Small intestine (tissue), 16 donors: ENCODE measurements around the gene UNC13D. TPM values are rescaled to one million over a fixed set of nuclear protein-coding genes. Genes with fewer than 3 reads are reported as not detected.

Experiments used
- DNase-seq, 2 donors: peaks; one replicate each; pipeline versions ENCODE4 v3.0.0 to v3.0.0-alpha.2; 2013
- FAIRE-seq: peaks from 2 replicates; lab custom pipeline; 2012; peaks lifted over from hg19 to GRCh38; lab: Jason Lieb, UNC
- H3K27ac ChIP-seq, 3 donors: one replicate each; pipeline ENCODE4 v1.5.1; 2013; ENCODE audit warnings: low read length in 2 of 3, mild to moderate bottlenecking in 2 of 3, control low read depth in 1 of 3, inconsistent platforms in 1 of 3, low read depth in 1 of 3, moderate library complexity in 1 of 3
- H3K27me3 ChIP-seq, 3 donors: one replicate each; pipeline ENCODE4 v1.6.1; 2013; ENCODE audit warnings: low read length in 3 of 3, inconsistent platforms in 1 of 3; ENCODE audit not compliant: control insufficient read depth in 3 of 3, insufficient read depth in 3 of 3
- H3K36me3 ChIP-seq, 3 donors: one replicate each; pipeline ENCODE4 v1.6.1; 2013; ENCODE audit warnings: low read length in 3 of 3, inconsistent platforms in 1 of 3, low read depth in 1 of 3, mild to moderate bottlenecking in 1 of 3, moderate library complexity in 1 of 3; ENCODE audit not compliant: control insufficient read depth in 3 of 3, insufficient read depth in 2 of 3
- H3K4me1 ChIP-seq, 3 donors: one replicate each; pipeline ENCODE4 v1.6.1; 2013; ENCODE audit warnings: low read length in 2 of 3, inconsistent platforms in 1 of 3, low read depth in 1 of 3, mild to moderate bottlenecking in 1 of 3, moderate library complexity in 1 of 3; ENCODE audit not compliant: control insufficient read depth in 3 of 3, insufficient read depth in 2 of 3
- H3K4me3 ChIP-seq, 3 donors: one replicate each; pipeline ENCODE4 v1.5.1; 2013; ENCODE audit warnings: low read length in 3 of 3, control low read depth in 1 of 3, inconsistent platforms in 1 of 3, low read depth in 1 of 3, mild to moderate bottlenecking in 1 of 3, moderate library complexity in 1 of 3
- H3K9me3 ChIP-seq, 2 donors: one replicate each; pipeline ENCODE4 v1.6.1; 2013; ENCODE audit warnings: low read depth in 1 of 2, low read length in 1 of 2; ENCODE audit not compliant: control insufficient read depth in 2 of 2, insufficient read depth in 1 of 2
- whole genome bisulfite sequencing, 3 donors: extraction: QIAGEN DNeasy Blood & Tissue Kit; methylation state at CpG; one replicate each; pipeline ENCODE4 v1.1.7; 2013; 5-methylcytosine and 5-hydroxymethylcytosine counted together
- long read RNA-seq, 10 donors: transcript quantifications; one replicate each; lab custom pipeline, GENCODE V29; 2026
- polyA plus RNA-seq, 4 donors: library from polyadenylated mRNA; stranded (reverse) in 3 of 4; unstranded in 1 of 4; fragments of 200-250 nt in 3 of 4; fragments of 120-200 nt in 1 of 4; gene quantifications; one replicate each; pipeline versions ENCODE4 v1.2.1 to v1.2.3, GENCODE V29; 2013
- donor health status: healthy with polysubstance abuse.
- donor health status: control.
- donor health status: control.
- donor health status: Bipolar disorder and iron deficiency.
- donor health status: healthy.

Gene UNC13D
- 10 to 100 TPM in 2 of 4 donors, 1 to 10 TPM in 2; 8.1 to 40.3 (median 12.6) TPM for polyA plus RNA-seq
- long read RNA-seq, donor 1: 0 reads
- long read RNA-seq, donor 2, full-length matches to known transcripts: 2 of 8 reads
- long read RNA-seq, donor 2, partial matches to known transcripts: 6 of 8 reads
- long read RNA-seq, donor 2, other reads (novel, unspliced or antisense): 0 of 8 reads
- long read RNA-seq, donor 3, partial matches to known transcripts: 13 of 13 reads
- long read RNA-seq, donor 3, other reads (novel, unspliced or antisense): 0 of 13 reads
- long read RNA-seq, donor 4: 0 reads
- long read RNA-seq, donor 5, partial matches to known transcripts: 0 of 1 reads
- long read RNA-seq, donor 5, other reads (novel, unspliced or antisense): 0 of 1 reads
- long read RNA-seq, donor 6, full-length matches to known transcripts: 2 of 2 reads
- long read RNA-seq, donor 6, partial matches to known transcripts: 0 of 2 reads
- long read RNA-seq, donor 6, other reads (novel, unspliced or antisense): 0 of 2 reads
- long read RNA-seq, donor 7: 0 reads
- long read RNA-seq, donor 8: 0 reads
- long read RNA-seq, donor 9, full-length matches to known transcripts: 1 of 1 reads
- long read RNA-seq, donor 9, partial matches to known transcripts: 0 of 1 reads
- long read RNA-seq, donor 9, other reads (novel, unspliced or antisense): 0 of 1 reads
- long read RNA-seq, donor 10, partial matches to known transcripts: 0 of 1 reads
- long read RNA-seq, donor 10, other reads (novel, unspliced or antisense): 0 of 1 reads

- Histone ChIP-seq H3K4me1 (peaks cover 2 to 57% (median 7%) of the 10 kb centered on the region in 3 donors), H3K4me3 (peak within 1 kb of the TSS; percentile 40 to 59 (median 52)), H3K27me3 (no peaks in the 10 kb centered on the region), H3K9me3 (no peaks in the 10 kb centered on the region), H3K36me3 (peaks cover 11 to 70% (median 16%) of the 10 kb centered on the region in 3 donors), H3K27ac (peak within 1 kb of the TSS; percentile 84 to 99 (median 88))
- WGBS, 3 donors: 15 to 38% (median 18%) methylated on average over 34 to 35 of the region's 35 CpGs
- DNase-seq (peak; percentile 54 to 77), FAIRE-seq (no peak)
Observed at GRCh38 chr17:75843577-75844529, at the start of gene UNC13D. Gene UNC13D (minus strand): TSS chr17:75844404. CDS start chr17:75844337, 67 bp downstream.

- Histone ChIP-seq H3K27me3 (no peaks in the 10 kb centered on the region), H3K4me1 (peaks cover 0 to 54% (median 2%) of the 10 kb centered on the region in 3 donors), H3K9me3 (no peaks in the 10 kb centered on the region), H3K36me3 (peaks cover 4 to 75% (median 4%) of the 10 kb centered on the region in 3 donors), H3K27ac (no peak overlapping the region), H3K4me3 (no peak overlapping the region)
- FAIRE-seq: no peak
- WGBS, 3 donors: 86 to 89% (median 88%) methylated on average over 18 of the region's 18 CpGs
- no peak for DNase-seq
Observed at GRCh38 chr17:75893305-75894048, 49.3 kb upstream of the UNC13D start.

- FAIRE-seq: no peak
- DNase-seq: no peak
- Histone ChIP-seq H3K4me1 (peaks cover 0 to 54% (median 2%) of the 10 kb centered on the region in 3 donors), H3K36me3 (peaks cover 0 to 69% (median 3%) of the 10 kb centered on the region in 3 donors), H3K4me3 (no peak overlapping the region), H3K27me3 (no peaks in the 10 kb centered on the region), H3K27ac (no peak overlapping the region), H3K9me3 (no peaks in the 10 kb centered on the region)
- WGBS, 3 donors: 83 to 87% (median 85%) methylated on average over 11 to 16 of the region's 16 CpGs
Observed at GRCh38 chr17:75892556-75893224, 48.5 kb upstream of the UNC13D start.

GRCh38 chr17:75891605-75892555 is 47.7 kb upstream of the UNC13D start:
- Histone ChIP-seq H3K27me3 (no peaks in the 10 kb centered on the region), H3K4me3 (no peak overlapping the region), H3K36me3 (peaks cover 0 to 70% (median 3%) of the 10 kb centered on the region in 3 donors), H3K4me1 (peaks cover 0 to 51% (median 2%) of the 10 kb centered on the region in 3 donors), H3K27ac (no peak overlapping the region), H3K9me3 (no peaks in the 10 kb centered on the region)
- FAIRE-seq (no peak), DNase-seq (no peak)
- 57 to 72% (median 69%) methylated on average over 32 of the region's 32 CpGs for WGBS, 3 donors

- H3K9me3 ChIP-seq: no peaks in the 10 kb centered on the region
- WGBS, 3 donors: 31 to 77% (median 51%) methylated on average over 31 of the region's 31 CpGs
- no peak overlapping the region for H3K27ac ChIP-seq
- FAIRE-seq: no peak
- no peaks in the 10 kb centered on the region for H3K27me3 ChIP-seq
- H3K4me3 ChIP-seq: no peak overlapping the region
- no peak for DNase-seq
- H3K36me3 ChIP-seq: peaks cover 0 to 75% (median 3%) of the 10 kb centered on the region in 3 donors
- H3K4me1 ChIP-seq: peaks cover 0 to 51% (median 2%) of the 10 kb centered on the region in 3 donors
Observed at GRCh38 chr17:75891022-75891604, 46.9 kb upstream of the UNC13D start.

GRCh38 chr17:75889454-75889853 is 45.2 kb upstream of the UNC13D start:
- H3K27me3 ChIP-seq: no peaks in the 10 kb centered on the region
- no peak overlapping the region for H3K4me3 ChIP-seq
- no peaks in the 10 kb centered on the region for H3K9me3 ChIP-seq
- no peak overlapping the region for H3K27ac ChIP-seq
- H3K36me3 ChIP-seq: peaks cover 0 to 69% (median 3%) of the 10 kb centered on the region in 3 donors
- H3K4me1 ChIP-seq: peaks cover 0 to 36% (median 0%) of the 10 kb centered on the region in 3 donors
- WGBS, 3 donors: 79 to 87% (median 81%) methylated on average over 6 of the region's 6 CpGs
- no peak for DNase-seq
- no peak for FAIRE-seq
